GM12878 (cell line): ENCODE measurements around the gene PPP1R2B. TPM values are rescaled to one million over a fixed set of nuclear protein-coding genes. Genes with fewer than 3 reads are reported as not detected.

ENCODE experiments used
- ATAC-seq: fragments of 200-7000 bp; cut with Tn5 transposase; 3 replicates; pipeline ENCODE4 v1.9.1; 2020; ENCODE audit warnings: mild to moderate bottlenecking, moderate library complexity
- BruUV-seq: library from RNA; stranded (reverse); fragments of 400-500 nt; replicated peaks from 2 replicates; lab custom pipeline; 2021; lab: Mats Ljungman, UMichigan
- CTCF ChIA-PET: fragments of 300-600 bp; sonication (Branson Sonifier 250); formaldehyde crosslinking; extraction: SDS; loops from one replicate; lab custom pipeline; 2021; ENCODE audit warnings: inconsistent platforms; lab: Yijun Ruan, JAX
- POLR2A ChIA-PET: fragments of 350-600 bp; formaldehyde crosslinking; extraction: SDS; loops from one replicate; lab custom pipeline; 2021; ENCODE audit warnings: inconsistent platforms; lab: Charles Lee
- RAD21 ChIA-PET: fragments of 300-600 bp; sonication (Branson Sonifier 250); formaldehyde crosslinking; loops from one replicate; lab custom pipeline; 2023; ENCODE audit warnings: antibody characterized with exemption; ENCODE audit not compliant: unreplicated experiment; lab: Charles Lee
- SMC1A ChIA-PET: fragments of 300-600 bp; sonication (Branson Sonifier 250); formaldehyde crosslinking; loops from one replicate; lab custom pipeline; 2023; ENCODE audit not compliant: unreplicated experiment, uncharacterized antibody; lab: Charles Lee
- DNase-seq: peaks from one replicate; pipeline ENCODE4 v3.0.0-alpha.2; 2011; ENCODE audit warnings: low read depth, low spot score
- FAIRE-seq: peaks from 3 replicates; lab custom pipeline; 2011; peaks lifted over from hg19 to GRCh38; lab: Jason Lieb, UNC
- H2AFZ ChIP-seq: 2 replicates; pipeline ENCODE4 v1.6.0; 2011; ENCODE audit warnings: low read depth, low read length, control low read depth; ENCODE audit not compliant: control insufficient read depth
- H3K27ac ChIP-seq: 2 replicates; pipeline ENCODE4 v1.5.1; 2011; ENCODE audit warnings: control low read depth; ENCODE audit not compliant: control insufficient read depth, insufficient read depth
- H3K27me3 ChIP-seq, 2 experiments: replicated peaks in 1 of 2; 2 replicates each; pipeline versions ENCODE4 v1.6.0 to v1.6.1; 2011; ENCODE audit warnings: low read length in 1 of 2; ENCODE audit not compliant: control insufficient read depth in 2 of 2, insufficient read depth in 2 of 2
- H3K36me3 ChIP-seq, 2 experiments: 2 replicates each; pipeline ENCODE4 v1.5.1; 2011; ENCODE audit warnings: low read length in 1 of 2; ENCODE audit not compliant: control insufficient read depth in 2 of 2, insufficient read depth in 2 of 2
- H3K4me1 ChIP-seq: 2 replicates; pipeline ENCODE4 v1.6.1; 2011; ENCODE audit warnings: mild to moderate bottlenecking, low read length, moderate library complexity, mixed read lengths; ENCODE audit not compliant: control insufficient read depth, insufficient read depth
- H3K4me2 ChIP-seq: 2 replicates; pipeline ENCODE4 v1.6.0; 2011; ENCODE audit warnings: control low read depth; ENCODE audit not compliant: control insufficient read depth, insufficient read depth
- H3K4me3 ChIP-seq: fragments of 200-600 bp; sonication (generic); 2 replicates; pipeline ENCODE4 v1.5.1; 2016
- H3K79me2 ChIP-seq: 2 replicates; pipeline ENCODE4 v1.6.0; 2011; ENCODE audit warnings: low read length; ENCODE audit not compliant: control insufficient read depth, insufficient read depth
- H3K9ac ChIP-seq: 2 replicates; pipeline ENCODE4 v1.8.0; 2011; ENCODE audit warnings: low read length, control low read depth, mixed read lengths; ENCODE audit not compliant: control insufficient read depth, insufficient read depth
- H3K9me3 ChIP-seq: replicated peaks from 3 replicates; pipeline ENCODE4 v1.5.1; 2011; ENCODE audit warnings: mild to moderate bottlenecking, low read length; ENCODE audit not compliant: control insufficient read depth, insufficient read depth
- H4K20me1 ChIP-seq: 2 replicates; pipeline ENCODE4 v1.6.0; 2011; ENCODE audit not compliant: control insufficient read depth, insufficient read depth
- ETV6 ChIP-seq, 2 experiments: fragments of 450-650 bp in 1 of 2; IDR thresholded peaks in 1 of 2; conservative IDR thresholded peaks in 1 of 2; 2 replicates each; pipeline ENCODE4 v1.6.1; 2014; ENCODE audit warnings: antibody characterized with exemption in 1 of 2, borderline replicate concordance in 1 of 2, low read depth in 1 of 2, mild to moderate bottlenecking in 1 of 2, moderate library complexity in 1 of 2
- FOXK2 ChIP-seq: fragments of 450-650 bp; IDR thresholded peaks from 2 replicates; pipeline ENCODE4 v1.6.1; 2017; ENCODE audit warnings: mild to moderate bottlenecking, moderate library complexity
- MLLT1 ChIP-seq: fragments of 450-650 bp; IDR thresholded peaks from 2 replicates; pipeline ENCODE4 v1.6.1; 2016; ENCODE audit warnings: mild to moderate bottlenecking
- MYC ChIP-seq: IDR thresholded peaks from 2 replicates; pipeline ENCODE4 v1.6.1; 2011; ENCODE audit warnings: mild to moderate bottlenecking, low read length, moderate library complexity, inconsistent platforms; ENCODE audit not compliant: insufficient read depth, insufficient replicate concordance, insufficient read length, severe bottlenecking
- NBN ChIP-seq: fragments of 450-650 bp; IDR thresholded peaks from 2 replicates; pipeline ENCODE4 v1.6.1; 2016
- PAX8 ChIP-seq: fragments of 450-650 bp; IDR thresholded peaks from 2 replicates; pipeline ENCODE4 v1.6.1; 2017; ENCODE audit warnings: mild to moderate bottlenecking, moderate library complexity
- POLR2AphosphoS5 ChIP-seq: IDR thresholded peaks from 2 replicates; pipeline ENCODE4 v1.6.1; 2011; ENCODE audit warnings: mild to moderate bottlenecking, low read length, inconsistent platforms
- RFX5 ChIP-seq: IDR thresholded peaks from 2 replicates; pipeline ENCODE4 v1.6.1; 2011; ENCODE audit warnings: low read depth, low read length, improper control_type of control experiment
- SMAD5 ChIP-seq: IDR thresholded peaks from 2 replicates; pipeline ENCODE4 v1.6.1; 2016; ENCODE audit warnings: antibody characterized with exemption, low read depth
- STAT3 ChIP-seq: IDR thresholded peaks from 2 replicates; pipeline ENCODE4 v1.6.1; 2011; ENCODE audit warnings: low read depth, low read length, improper control_type of control experiment
- TARDBP ChIP-seq: IDR thresholded peaks from 2 replicates; pipeline ENCODE4 v1.6.1; 2016; ENCODE audit warnings: borderline replicate concordance
- ZBTB4 ChIP-seq: fragments of 450-650 bp; formaldehyde crosslinking; IDR thresholded peaks from 2 replicates; pipeline ENCODE4 v1.4.0; 2022; ENCODE audit warnings: mild to moderate bottlenecking, moderate library complexity
- WGBS: methylation state at CpG from one replicate; pipeline ENCODE4 v1.1.6; 2016; ENCODE audit warnings: low lambda C conversion rate; ENCODE audit not compliant: insufficient replicate concordance, insufficient coverage; ENCODE audit errors: missing lambda C conversion rate; 5-methylcytosine and 5-hydroxymethylcytosine counted together
- in situ Hi-C: fragments of 300-500 bp; cut with MboI; formaldehyde crosslinking; loops from 9 replicates; pipeline ENCODE4 v1.14.3; 2018; ENCODE audit warnings: mixed read lengths
- intact Hi-C: fragments of 100-400 bp; cut with micrococcal nuclease; formaldehyde crosslinking; loops from one replicate; pipeline ENCODE4 v1.14.2; 2022; ENCODE audit not compliant: unreplicated experiment
- polyA plus RNA-seq, 11 experiments: library from polyadenylated mRNA; depleted of rRNA in 4 of 11; unstranded in 6 of 11; stranded (reverse) in 5 of 11; fragments of >200 nt; fragmentation: Nextera tagmentation in 4 of 11; fragmentation: Illumina TruSeq in 1 of 11; extraction: Ambion mirVana in 4 of 11; extraction: Trizol in 1 of 11; gene quantifications; 1 replicate in 1 of 11; 2 replicates in 10 of 11; pipeline versions ENCODE4 v1.2.1 to v1.2.3, GENCODE V29; 2011 to 2016; ENCODE audit warnings: inconsistent platforms in 2 of 11, missing spikeins in 2 of 11, low read depth in 1 of 11
- total RNA-seq, 4 experiments: library from RNA; depleted of rRNA in 3 of 4; stranded (reverse); fragments of >200 nt in 3 of 4; fragmentation: Illumina TruSeq in 1 of 4; extraction: Trizol in 1 of 4; gene quantifications; 2 replicates each; pipeline versions ENCODE4 v1.2.1 to v1.2.3, GENCODE V29; 2013 to 2021
- TF ChIP-seq, protein P1 (sequence below): fragments of 450-650 bp; conservative IDR thresholded peaks from 2 replicates; pipeline ENCODE4 v1.6.1; 2017; ENCODE audit warnings: mild to moderate bottlenecking, moderate library complexity

The PPP1R2B gene
- total and polyA plus RNA-seq, 10 of the 15 experiments (the other 5 are each of a cell fraction or from before 2014, with no cell fraction given) = 0.02 to 0.13 (median 0.08) TPM; not detected in 5

DNA sequence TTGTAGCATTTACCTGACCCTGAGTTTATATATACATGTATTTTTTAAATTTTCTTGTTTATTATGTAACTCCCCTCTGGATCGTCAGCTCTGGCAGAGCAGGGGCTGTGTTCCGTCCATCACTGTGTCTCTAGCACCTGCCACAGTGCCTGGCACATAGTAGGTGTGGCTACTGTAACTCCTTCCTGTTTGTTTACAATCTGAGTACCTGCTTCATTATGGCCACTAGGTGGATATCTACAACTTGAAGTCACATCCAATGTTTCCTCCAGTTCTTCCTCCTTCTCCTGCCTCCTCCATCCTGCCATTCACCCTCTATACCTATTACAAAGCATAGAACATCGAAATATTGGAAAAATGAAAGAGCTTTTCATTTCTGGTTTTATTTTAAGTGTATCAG, 14.2 kb upstream of the PPP1R2B start (continued):
- no peak for TF ChIP-seq MLLT1
- TF ChIP-seq, all 136 proteins: peak for 6

- POLR2A ChIA-PET = interaction anchor here (0.7 kb wide), 1 partner anchor 97 kb away, joined by 3 read pairs; no protein-coding TSS in a partner anchor
- Histone ChIP-seq H3K4me1 (no peaks in the 10 kb centered on the region; the same call in 1 of the 2 replicates), H3K4me3 (no peak overlapping the region), H3K36me3 (no peaks in the 10 kb centered on the region), H3K9ac (no peak overlapping the region), H2AFZ (no peak overlapping the region), H3K9me3 (no peaks in the 10 kb centered on the region), H3K4me2 (no peak overlapping the region), H4K20me1 (no peaks in the 10 kb centered on the region), H3K27ac (no peak overlapping the region), H3K27me3 (no peaks in the 10 kb centered on the region), H3K79me2 (no peaks in the 10 kb centered on the region)
- TF ChIP-seq STAT3 = no peak
- no peak for TF ChIP-seq ZBTB4 (CRISPR knock-in tag)
- TF ChIP-seq NBN = no peak
- TF ChIP-seq RFX5 = no peak
- TF ChIP-seq PAX8 = no peak
- TF ChIP-seq FOXK2 = no peak
- TF ChIP-seq SMAD5 = no peak
- TF ChIP-seq TARDBP = no peak
- no peak for TF ChIP-seq ETV6 (conservative IDR thresholded peaks at IDR 0.05 in 1 of 2, IDR thresholded peaks at IDR 0.05 in 1 of 2; ENCODE audit: borderline replicate concordance in 1 of 2, low read depth in 1 of 2)
- no peak for TF ChIP-seq MYC
- TF ChIP-seq POLR2AphosphoS5 = no peak
- TF ChIP-seq, protein P1, sequence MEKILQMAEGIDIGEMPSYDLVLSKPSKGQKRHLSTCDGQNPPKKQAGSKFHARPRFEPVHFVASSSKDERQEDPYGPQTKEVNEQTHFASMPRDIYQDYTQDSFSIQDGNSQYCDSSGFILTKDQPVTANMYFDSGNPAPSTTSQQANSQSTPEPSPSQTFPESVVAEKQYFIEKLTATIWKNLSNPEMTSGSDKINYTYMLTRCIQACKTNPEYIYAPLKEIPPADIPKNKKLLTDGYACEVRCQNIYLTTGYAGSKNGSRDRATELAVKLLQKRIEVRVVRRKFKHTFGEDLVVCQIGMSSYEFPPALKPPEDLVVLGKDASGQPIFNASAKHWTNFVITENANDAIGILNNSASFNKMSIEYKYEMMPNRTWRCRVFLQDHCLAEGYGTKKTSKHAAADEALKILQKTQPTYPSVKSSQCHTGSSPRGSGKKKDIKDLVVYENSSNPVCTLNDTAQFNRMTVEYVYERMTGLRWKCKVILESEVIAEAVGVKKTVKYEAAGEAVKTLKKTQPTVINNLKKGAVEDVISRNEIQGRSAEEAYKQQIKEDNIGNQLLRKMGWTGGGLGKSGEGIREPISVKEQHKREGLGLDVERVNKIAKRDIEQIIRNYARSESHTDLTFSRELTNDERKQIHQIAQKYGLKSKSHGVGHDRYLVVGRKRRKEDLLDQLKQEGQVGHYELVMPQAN = no peak
- WGBS = 35% methylated on average over 3 of the region's 3 CpGs
- CTCF ChIA-PET = interaction anchor here (0.6 to 4.3 kb wide), 11 partner anchors 9 to 1001 kb away, joined by 3 to 32 read pairs (median 6); no protein-coding TSS in a partner anchor
- FAIRE-seq = no peak
- RAD21 ChIA-PET = interaction anchor here (0.7 to 4.6 kb wide), 4 partner anchors 78 to 414 kb away, joined by 3 to 33 read pairs (median 4); no protein-coding TSS in a partner anchor
- intact Hi-C loops (loop anchor here (1.0 to 5.0 kb wide), 3 partner anchors 40 to 190 kb away; no protein-coding TSS in a partner anchor), in situ Hi-C loops (loop anchor here (5.0 kb wide), 1 partner anchor 95 kb away; no protein-coding TSS in a partner anchor)
- no TSS peak for BruUV-seq
- DNase-seq = no peak
- no peak for ATAC-seq
- SMC1A ChIA-PET = interaction anchor here (0.6 to 3.5 kb wide), 12 partner anchors 10 to 100 kb away, joined by 3 to 39 read pairs (median 6); no protein-coding TSS in a partner anchor
Measured at GRCh38 chr5:156836846-156837245, 13.2 kb upstream of the PPP1R2B start.
